GM21619 (cell line): Measurements from ENCODE around the gene VWA1.
"Not testable (repeated sequence)": the region's sequence is repeated elsewhere in the genome, so short reads cannot be mapped to it uniquely, and the experiment has no call there.

ENCODE experiments used
- ATAC-seq: cut with Tn5 transposase; IDR thresholded peaks from one replicate; pipeline ENCODE4 v1.9.1; 2021; ENCODE audit not compliant: unreplicated experiment

VWA1 gene

GRCh38 chr1:1435911-1436629, 580 bp downstream of the VWA1 start:
- no peak for ATAC-seq

- ATAC-seq: no peak
Observed at GRCh38 chr1:1436630-1437032, 1.1 kb downstream of the VWA1 start.

- no peak for ATAC-seq
Observed at GRCh38 chr1:1437033-1437903, 1.8 kb downstream of the VWA1 start.

GRCh38 chr1:1437904-1438376, 2.5 kb downstream of the VWA1 start:
- ATAC-seq: no peak

DNA sequence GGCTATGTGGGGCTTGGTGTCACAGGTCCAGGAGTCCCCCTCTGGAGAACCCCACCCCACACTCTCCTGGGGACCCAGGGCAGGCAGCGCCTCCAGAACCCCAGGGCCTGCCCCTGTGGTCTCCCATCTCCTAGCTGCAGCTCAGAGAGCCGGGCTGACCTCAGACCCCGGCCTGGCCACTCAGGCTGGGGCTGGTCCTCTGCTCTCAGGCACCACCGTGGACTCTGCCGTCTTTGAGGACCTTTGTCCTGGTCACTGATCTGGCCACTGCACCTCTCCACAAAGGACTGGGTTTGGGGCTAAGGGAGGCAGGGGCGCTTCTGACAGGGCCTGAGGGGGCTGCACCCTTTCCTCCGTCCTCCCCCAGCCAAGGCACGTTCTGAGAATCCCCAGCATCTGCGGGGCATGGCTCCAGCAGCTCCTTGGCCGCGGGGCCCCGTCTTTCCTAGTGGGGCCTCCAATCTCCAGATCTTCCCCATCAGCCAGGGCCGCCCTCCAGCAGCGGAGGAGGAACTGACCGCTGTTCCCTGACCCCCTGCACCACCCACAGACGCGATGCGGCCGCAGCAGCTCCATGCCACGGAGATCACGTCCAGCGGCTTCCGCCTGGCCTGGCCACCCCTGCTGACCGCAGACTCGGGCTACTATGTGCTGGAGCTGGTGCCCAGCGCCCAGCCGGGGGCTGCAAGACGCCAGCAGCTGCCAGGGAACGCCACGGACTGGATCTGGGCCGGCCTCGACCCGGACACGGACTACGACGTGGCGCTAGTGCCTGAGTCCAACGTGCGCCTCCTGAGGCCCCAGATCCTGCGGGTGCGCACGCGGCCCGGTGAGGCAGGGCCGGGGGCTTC, 3.3 kb downstream of the VWA1 start:
- no peak for ATAC-seq

- ATAC-seq: no peak
Observed at GRCh38 chr1:1439546-1440261, 4.2 kb downstream of the VWA1 start.

DNA sequence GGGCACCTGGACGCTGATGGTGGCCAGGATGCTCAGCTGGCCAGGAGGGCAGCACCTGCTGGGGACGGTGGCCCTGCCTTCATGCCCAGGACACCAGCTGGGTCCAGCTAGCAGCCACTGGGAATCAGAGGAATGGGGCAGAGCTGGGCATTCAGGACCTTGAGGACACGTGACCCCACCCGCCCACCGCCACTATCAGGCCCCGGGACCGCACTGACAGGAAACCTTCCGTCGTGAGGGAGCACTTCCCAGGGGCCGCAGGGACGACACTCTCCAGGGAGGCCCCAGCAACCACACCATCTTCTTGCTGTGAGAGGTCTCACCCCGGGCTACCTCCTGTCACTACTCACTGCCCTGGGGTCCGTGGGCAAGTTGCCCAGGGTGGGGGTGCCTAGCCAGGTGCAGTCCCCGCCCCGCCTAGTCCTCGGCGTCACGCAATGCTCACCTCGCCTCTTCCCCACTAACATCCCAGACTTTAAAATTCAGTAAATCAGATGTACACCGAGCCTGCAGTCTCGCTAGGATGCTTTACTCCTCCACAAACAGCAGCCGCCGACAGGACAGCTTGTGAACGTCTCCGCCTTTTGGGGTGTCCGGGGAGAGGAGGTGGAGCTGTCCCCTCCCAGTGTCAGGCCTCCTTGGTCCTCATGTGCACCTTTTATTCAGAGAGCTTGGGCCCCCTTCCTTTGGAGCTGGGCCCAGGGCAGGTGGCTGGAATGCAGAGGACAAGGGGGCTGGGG, 4.9 kb downstream of the VWA1 start:
- ATAC-seq: no peak

DNA sequence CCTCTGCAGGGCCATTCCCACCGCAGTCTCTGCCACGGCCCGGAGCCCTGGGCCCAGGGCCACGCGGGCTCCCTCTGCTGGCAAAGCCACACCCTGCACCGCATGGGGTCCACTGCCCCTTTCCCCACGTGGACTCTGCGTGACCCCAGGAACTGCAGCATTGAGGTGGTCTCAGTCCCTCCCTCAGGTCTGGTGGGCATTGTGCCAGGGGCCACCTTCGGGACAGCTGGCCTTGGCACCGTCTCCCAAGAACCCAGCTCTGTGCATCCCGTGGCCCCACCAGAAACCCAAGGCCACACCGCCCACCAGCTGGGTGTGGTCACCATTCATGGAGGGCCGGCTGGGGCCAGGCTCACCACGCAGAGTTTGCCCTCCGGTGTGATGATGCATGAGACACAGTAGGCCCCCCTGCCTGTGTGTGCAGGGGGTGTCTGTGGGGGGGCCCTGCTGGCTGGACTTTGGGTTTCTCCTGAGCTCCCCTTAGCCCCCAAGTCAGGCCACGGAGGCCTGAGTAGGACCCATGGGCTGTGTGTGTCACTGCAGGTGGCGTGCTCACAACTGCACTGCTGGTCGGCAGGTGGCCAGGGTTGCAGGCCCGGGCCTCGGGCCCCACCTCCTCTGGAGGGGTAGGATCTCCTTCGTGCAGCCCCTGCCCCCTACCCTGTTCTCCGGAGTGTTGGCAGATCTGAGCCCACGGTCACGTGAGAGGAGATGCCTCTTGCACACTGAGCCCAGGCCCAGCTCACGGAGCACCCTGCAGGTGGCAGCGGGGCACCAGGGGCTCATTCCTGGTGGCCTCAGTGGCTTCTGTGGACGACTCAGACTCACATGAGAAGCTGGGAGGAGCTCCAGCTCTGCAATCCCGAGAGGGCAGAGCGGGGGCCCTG, 5.8 kb downstream of the VWA1 start:
- ATAC-seq: no peak

DNA sequence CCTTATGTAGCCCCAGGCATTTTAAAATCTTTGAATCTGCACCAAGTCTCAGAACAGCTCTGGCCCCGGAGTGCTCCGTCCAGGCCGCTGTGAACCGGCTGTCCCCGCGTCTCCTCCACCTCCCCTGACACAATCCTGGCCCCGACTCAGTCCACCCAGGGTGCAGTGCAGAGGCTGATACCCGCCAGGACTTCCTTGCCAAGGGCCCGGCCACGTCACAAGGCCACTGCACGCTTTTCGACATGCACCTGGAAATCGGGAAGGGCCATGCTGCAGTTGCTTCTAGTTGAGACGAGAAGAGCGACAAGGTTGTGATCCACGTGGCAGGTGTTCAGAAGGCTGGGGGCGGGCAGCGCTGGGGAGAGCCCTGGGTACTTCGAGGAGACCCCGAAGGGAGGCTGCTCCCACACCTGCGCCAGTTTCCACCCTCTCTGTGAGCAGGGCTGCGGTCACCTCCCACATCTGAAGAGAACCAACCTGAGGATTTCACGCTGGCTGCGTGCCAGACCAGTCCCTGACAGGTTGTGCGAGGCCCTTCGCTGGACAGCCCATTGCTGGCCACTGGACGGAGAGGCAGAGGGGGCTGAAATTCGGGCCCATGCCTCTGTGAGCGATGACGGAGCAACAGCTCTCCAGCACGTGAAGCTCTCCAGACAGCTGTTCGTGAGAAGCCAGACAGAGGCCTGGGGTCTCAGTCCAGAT, 6.7 kb downstream of the VWA1 start:
- no peak for ATAC-seq

GRCh38 chr1:1446631-1447030, 11.1 kb downstream of the VWA1 start:
- not testable (repeated sequence) for ATAC-seq

GRCh38 chr1:1449099-1449739, 13.7 kb downstream of the VWA1 start, which contains the start of gene ATAD3C:
Gene ATAD3C (plus strand): TSS chr1:1449689. CDS start chr1:1450684, 995 bp downstream.
- no peak for ATAC-seq

DNA sequence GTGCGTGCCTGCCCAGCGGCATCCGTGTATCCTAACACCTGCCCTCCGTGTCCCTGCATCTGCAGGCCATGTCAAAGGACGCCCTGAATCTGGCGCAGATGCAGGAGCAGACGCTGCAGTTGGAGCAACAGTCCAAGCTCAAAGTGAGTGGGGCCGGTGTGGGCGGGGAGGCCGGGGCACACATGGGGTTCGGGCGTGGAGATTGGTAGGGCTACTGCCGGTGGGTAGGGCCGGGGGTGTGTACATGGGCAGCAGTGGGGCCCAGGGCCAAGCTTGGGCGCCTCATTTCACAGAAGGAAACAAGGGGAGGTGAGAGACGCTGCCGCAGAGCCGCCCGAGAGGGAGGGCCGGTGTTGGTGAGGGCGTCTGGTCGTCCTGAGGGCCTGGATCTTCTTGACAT, 15.1 kb downstream of the VWA1 start:
- ATAC-seq: not testable (repeated sequence)

GRCh38 chr1:1451696-1452364, 16.3 kb downstream of the VWA1 start:
- no peak for ATAC-seq

DNA sequence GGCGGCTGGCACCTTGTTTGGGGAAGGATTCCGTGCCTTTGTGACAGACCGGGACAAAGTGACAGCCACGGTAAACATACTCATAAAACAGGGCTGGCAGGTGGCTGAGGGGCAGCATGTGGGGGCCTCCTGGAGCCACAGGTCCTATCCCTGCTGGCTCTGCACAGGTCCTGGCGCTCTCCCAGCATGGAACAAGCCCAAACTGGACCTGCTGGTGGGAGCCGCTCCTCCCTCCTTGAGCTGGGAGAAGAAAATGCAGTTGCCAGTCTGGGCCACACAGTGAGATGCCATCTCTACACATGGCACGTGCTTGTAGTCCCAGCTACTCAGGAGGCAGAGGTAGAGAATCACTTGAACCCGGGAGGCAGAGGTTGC, 16.9 kb downstream of the VWA1 start:
- ATAC-seq: not testable (repeated sequence)

DNA sequence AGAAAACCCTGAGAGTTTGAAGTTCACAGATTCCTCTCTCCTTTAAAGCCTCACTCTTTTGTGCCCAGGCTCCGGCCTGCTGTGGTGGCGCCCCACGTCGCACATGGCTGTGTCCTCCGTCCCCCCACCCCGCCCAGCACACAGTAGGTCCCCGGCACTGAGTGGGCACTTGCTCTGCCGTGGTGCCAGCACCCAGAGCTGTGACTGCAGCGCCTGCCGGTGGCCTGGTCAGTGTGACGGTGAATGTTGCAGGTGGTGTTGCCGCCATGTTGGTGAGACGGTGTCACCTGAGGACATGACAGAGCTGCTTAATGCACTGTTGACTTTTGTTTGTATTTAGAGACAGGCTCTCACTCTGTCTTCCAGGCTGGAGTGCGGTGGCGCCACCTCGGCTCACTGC, 17.4 kb downstream of the VWA1 start:
- no peak for ATAC-seq

- ATAC-seq: not testable (repeated sequence)
Observed at GRCh38 chr1:1454286-1455056, 19.0 kb downstream of the VWA1 start.
